Large intestine (tissue), 3 donors: ENCODE data around the gene NFATC1. TPM values are rescaled to one million over a fixed set of nuclear protein-coding genes. Genes with fewer than 3 reads are reported as not detected.

Experiments used
- DNase-seq, 2 donors: peaks; one replicate each; pipeline versions ENCODE4 v3.0.0 to v3.0.0-alpha.2; 2013
- H3K27ac ChIP-seq: one replicate; pipeline ENCODE4 v1.5.1; 2013; ENCODE audit warnings: low read length
- H3K27me3 ChIP-seq: 2 replicates; pipeline ENCODE4 v1.6.1; 2013; ENCODE audit warnings: low read length; ENCODE audit not compliant: control insufficient read depth, insufficient read depth
- H3K36me3 ChIP-seq: 2 replicates; pipeline ENCODE4 v1.6.1; 2013; ENCODE audit warnings: low read length; ENCODE audit not compliant: control insufficient read depth, insufficient read depth
- H3K4me1 ChIP-seq: one replicate; pipeline ENCODE4 v1.6.1; 2013; ENCODE audit warnings: low read length; ENCODE audit not compliant: control insufficient read depth, insufficient read depth
- H3K4me3 ChIP-seq: one replicate; pipeline ENCODE4 v1.5.1; 2013; ENCODE audit warnings: low read length
- H3K9me3 ChIP-seq: one replicate; pipeline ENCODE4 v1.6.1; 2013; ENCODE audit warnings: mild to moderate bottlenecking, low read depth, low read length, moderate library complexity; ENCODE audit not compliant: control insufficient read depth
- WGBS: methylation state at CpG from one replicate; pipeline ENCODE4 v1.1.5; 2013; ENCODE audit warnings: low lambda C conversion rate; ENCODE audit not compliant: insufficient coverage; 5-methylcytosine and 5-hydroxymethylcytosine counted together
- polyA plus RNA-seq: library from polyadenylated mRNA; unstranded; fragments of 120-200 nt; gene quantifications from one replicate; pipeline ENCODE4 v1.2.1, GENCODE V29; 2013

The NFATC1 gene
- polyA plus RNA-seq, 1 donor: 6.9 TPM

DNA sequence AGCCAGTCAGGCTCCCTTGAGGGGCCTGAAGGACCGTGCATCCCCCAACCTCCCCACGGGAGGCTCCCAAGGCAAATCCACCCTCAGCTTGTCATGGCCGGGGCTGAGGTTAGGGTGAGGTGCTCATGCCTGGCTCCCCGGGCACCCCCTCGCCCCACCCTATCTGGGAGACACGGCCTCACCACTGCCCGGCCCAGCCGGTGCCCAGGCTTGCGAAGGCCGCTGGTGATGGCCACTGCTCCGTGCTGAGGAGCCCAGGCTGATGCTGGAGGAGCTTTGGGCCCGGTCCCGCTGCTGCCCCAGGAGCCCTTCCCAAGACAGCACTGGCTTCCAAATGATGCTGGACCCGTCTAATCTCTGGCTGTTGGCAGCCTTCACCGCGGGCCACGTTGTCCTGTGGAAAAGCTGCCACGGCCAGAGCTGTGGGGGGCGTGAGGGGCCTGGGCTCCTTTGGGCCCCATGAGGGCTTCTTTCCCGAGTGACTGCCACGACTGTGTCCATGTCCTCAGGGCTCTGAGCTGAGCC, 148.2 kb downstream of the NFATC1 start:
- Histone ChIP-seq H3K27me3 (no peaks in the 10 kb centered on the region), H3K4me1 (no peaks in the 10 kb centered on the region), H3K9me3 (peaks cover 34% of the 10 kb centered on the region), H3K27ac (no peak overlapping the region), H3K36me3 (no peaks in the 10 kb centered on the region), H3K4me3 (no peak overlapping the region)
- no CpG with 5 or more reads among the region's 21 CpGs for WGBS
- no peak for DNase-seq

DNA sequence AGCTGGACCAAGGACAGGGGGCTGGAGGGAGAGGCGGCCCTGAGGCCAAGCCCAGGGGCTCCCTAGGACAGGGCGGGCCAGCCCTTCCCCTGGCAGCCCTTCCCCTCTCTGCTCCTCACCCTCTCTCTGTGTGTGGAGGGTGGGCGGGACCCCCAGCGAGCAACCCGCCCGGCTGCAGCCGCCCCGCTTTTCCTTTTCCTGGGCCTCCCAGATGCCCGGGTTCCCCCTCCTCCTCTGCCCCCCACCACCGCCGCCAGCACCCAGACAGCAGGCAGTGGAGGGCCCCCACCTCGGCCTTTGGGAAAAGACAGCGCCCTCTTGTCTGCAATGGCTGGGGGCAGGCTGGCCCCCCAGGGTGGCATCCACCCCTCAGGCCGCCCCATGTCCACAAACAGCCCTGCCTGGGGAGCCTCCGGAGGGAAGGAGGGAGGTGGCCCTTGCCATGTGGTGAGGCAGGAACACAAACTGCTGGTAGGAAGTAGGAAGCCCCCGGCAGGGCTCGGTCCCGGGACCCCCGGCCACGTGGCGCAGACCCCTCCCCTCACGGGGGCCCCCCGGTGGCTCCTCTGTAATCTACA, 148.7 kb downstream of the NFATC1 start:
- H3K27me3 ChIP-seq: no peaks in the 10 kb centered on the region
- H3K4me1 ChIP-seq: no peaks in the 10 kb centered on the region
- no peak overlapping the region for H3K4me3 ChIP-seq
- no peak overlapping the region for H3K27ac ChIP-seq
- H3K36me3 ChIP-seq: no peaks in the 10 kb centered on the region
- no CpG with 5 or more reads among the region's 23 CpGs for WGBS
- no peak for DNase-seq
- H3K9me3 ChIP-seq: peaks cover 40% of the 10 kb centered on the region

DNA sequence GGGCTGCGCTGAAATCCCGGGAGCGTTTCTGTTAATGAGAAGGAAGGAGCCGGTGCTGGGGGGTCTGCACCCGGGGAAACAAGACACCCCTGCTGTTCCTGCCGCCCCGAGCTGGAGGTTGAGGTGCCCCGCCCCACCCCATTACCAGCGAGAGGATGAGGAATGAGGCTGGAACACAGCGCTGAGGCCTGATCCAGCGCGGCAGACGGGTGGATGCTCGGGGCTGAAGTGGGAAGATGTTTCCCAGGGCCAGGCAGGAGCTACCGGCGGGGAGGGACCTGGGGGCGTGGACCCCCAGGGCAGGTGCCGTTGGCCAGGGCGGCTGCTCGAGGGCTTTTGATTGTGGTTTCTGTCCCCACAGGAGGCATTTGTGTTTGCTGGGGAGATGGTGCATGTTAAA, 149.5 kb downstream of the NFATC1 start:
- WGBS: no CpG with 5 or more reads among the region's 20 CpGs
- no peaks in the 10 kb centered on the region for H3K27me3 ChIP-seq

DNA sequence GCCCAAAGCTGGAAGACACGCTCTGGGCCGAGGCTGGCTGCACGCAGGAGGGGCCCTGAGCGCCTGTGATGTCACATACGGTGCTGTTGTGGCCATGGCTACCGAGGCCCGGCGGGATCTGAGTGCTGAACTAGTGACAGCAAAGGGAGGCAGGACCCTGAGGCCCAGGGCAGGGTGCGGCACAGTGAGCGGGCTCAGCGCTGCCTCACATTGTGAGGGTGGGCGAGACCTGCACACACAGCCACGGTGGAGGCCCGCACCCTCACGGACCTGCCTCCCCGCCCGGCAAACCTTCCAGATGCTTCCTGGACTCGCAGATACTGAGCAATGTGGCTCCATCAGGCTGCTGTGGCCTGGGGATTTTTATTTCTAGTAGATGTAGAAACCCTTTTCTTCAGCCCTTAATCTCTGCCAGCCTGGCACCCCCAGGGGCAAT, 150.0 kb downstream of the NFATC1 start:
- H3K4me1 ChIP-seq: no peaks in the 10 kb centered on the region
- no peak overlapping the region for H3K4me3 ChIP-seq
- no peak overlapping the region for H3K27ac ChIP-seq
- peaks cover 41% of the 10 kb centered on the region for H3K9me3 ChIP-seq
- no peak for DNase-seq
- H3K36me3 ChIP-seq: no peaks in the 10 kb centered on the region
- no peaks in the 10 kb centered on the region for H3K27me3 ChIP-seq
- WGBS: no CpG with 5 or more reads among the region's 18 CpGs

More for the DNA sequence above, 149.5 kb downstream of the NFATC1 start:
- Histone ChIP-seq H3K4me3 (no peak overlapping the region), H3K4me1 (no peaks in the 10 kb centered on the region), H3K27ac (no peak overlapping the region), H3K36me3 (no peaks in the 10 kb centered on the region), H3K9me3 (peaks cover 42% of the 10 kb centered on the region)
- DNase-seq: no peak

DNA sequence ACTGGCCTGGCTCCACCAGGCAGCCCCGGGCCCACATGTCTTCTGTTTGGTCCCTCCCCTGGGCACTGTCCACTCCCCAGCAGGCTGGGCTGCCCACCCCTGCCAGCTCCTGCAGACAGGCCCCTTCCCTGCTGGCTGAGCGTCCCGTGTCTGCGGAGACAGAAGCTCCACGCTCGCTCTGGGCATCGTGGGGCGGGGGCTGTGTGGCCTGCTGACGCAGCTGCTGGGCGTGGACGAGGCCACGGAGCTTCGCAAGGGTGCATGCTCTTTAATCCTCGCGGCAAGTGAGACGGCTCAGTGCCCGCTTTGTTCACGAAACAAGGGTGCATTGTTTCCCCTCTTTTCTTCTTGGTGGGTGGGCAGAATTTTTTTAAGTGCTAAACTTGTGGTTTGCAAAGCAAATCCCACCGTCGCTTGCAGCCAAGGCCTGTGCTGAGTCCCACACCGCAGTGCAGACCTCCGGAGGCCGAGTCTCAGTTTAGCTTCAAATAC, 151.1 kb downstream of the NFATC1 start:
- Histone ChIP-seq H3K9me3 (peaks cover 39% of the 10 kb centered on the region), H3K4me1 (no peaks in the 10 kb centered on the region), H3K27ac (no peak overlapping the region), H3K27me3 (no peaks in the 10 kb centered on the region), H3K4me3 (no peak overlapping the region), H3K36me3 (no peaks in the 10 kb centered on the region)
- no CpG with 5 or more reads among the region's 23 CpGs for WGBS
- DNase-seq: no peak

GRCh38 chr18:79547413-79548076, 151.8 kb downstream of the NFATC1 start:
- Histone ChIP-seq H3K4me1 (no peaks in the 10 kb centered on the region), H3K27me3 (no peaks in the 10 kb centered on the region), H3K9me3 (peaks cover 36% of the 10 kb centered on the region), H3K4me3 (no peak overlapping the region), H3K36me3 (no peaks in the 10 kb centered on the region), H3K27ac (no peak overlapping the region)
- no CpG with 5 or more reads among the region's 36 CpGs for WGBS
- DNase-seq: no peak

GRCh38 chr18:79548077-79548450, 152.3 kb downstream of the NFATC1 start:
- WGBS: no CpG with 5 or more reads among the region's 25 CpGs
- Histone ChIP-seq H3K9me3 (peaks cover 39% of the 10 kb centered on the region), H3K27me3 (no peaks in the 10 kb centered on the region), H3K4me1 (no peaks in the 10 kb centered on the region), H3K36me3 (no peaks in the 10 kb centered on the region), H3K4me3 (no peak overlapping the region), H3K27ac (no peak overlapping the region)
- no peak for DNase-seq

- no peaks in the 10 kb centered on the region for H3K36me3 ChIP-seq
Measured at GRCh38 chr18:79548621-79548985, 152.9 kb downstream of the NFATC1 start.

DNA sequence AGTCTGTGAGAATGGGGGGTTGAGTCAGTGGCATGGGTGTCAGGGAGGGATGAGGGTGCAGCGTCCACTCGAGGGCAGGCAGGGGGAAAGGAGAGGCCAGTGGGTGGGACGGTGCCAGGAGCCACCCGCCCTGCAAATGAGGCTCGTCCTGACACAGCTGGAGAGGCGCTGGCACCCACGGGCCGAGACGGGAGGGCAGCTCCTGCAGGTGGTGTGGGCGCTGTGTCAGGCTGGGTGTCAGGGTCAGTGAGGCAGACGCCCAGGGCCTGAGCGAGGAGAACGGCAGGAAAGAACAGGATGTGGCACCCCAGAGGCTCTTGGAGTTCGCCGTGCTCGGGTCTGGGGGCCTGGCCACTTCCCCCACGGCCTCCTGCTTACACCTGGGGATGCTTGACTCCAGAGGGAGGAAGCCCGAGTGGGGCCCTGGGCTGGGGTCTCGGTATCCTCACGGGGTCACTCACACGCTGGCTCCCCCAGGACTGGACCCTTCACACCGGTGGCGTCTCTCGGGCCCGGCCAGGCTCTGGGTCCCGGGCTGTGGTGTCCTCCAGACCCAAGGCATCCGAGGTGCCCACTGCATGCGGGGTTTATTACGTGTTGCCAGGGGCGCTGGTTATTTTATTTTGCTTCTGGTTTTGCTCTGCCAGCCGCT, 153.4 kb downstream of the NFATC1 start:
- Histone ChIP-seq H3K27ac (no peak overlapping the region), H3K4me1 (no peaks in the 10 kb centered on the region), H3K27me3 (no peaks in the 10 kb centered on the region), H3K36me3 (no peaks in the 10 kb centered on the region), H3K4me3 (no peak overlapping the region), H3K9me3 (peaks cover 39% of the 10 kb centered on the region)
- no peak for DNase-seq
- WGBS: no CpG with 5 or more reads among the region's 31 CpGs

More at GRCh38 chr18:79548621-79548985, 152.9 kb downstream of the NFATC1 start:
- Histone ChIP-seq H3K27ac (no peak overlapping the region), H3K9me3 (peaks cover 39% of the 10 kb centered on the region), H3K4me3 (no peak overlapping the region), H3K27me3 (no peaks in the 10 kb centered on the region), H3K4me1 (no peaks in the 10 kb centered on the region)
- no peak for DNase-seq
- no CpG with 5 or more reads among the region's 24 CpGs for WGBS

GRCh38 chr18:79549638-79550000, 153.9 kb downstream of the NFATC1 start:
- no peaks in the 10 kb centered on the region for H3K4me1 ChIP-seq
- DNase-seq: no peak
- H3K9me3 ChIP-seq: peaks cover 36% of the 10 kb centered on the region
- WGBS: no CpG with 5 or more reads among the region's 20 CpGs
- no peaks in the 10 kb centered on the region for H3K27me3 ChIP-seq
- no peaks in the 10 kb centered on the region for H3K36me3 ChIP-seq
- H3K4me3 ChIP-seq: no peak overlapping the region
- no peak overlapping the region for H3K27ac ChIP-seq
